ENCODE measurements around the gene LRRC8A. TPM values are rescaled to one million over a fixed set of nuclear protein-coding genes. Genes with fewer than 3 reads are reported as not detected.

Gene LRRC8A
- polyA plus RNA-seq, 1 of the 3 experiments (the other 2 are of a cell fraction) = 30.4 TPM

DNA sequence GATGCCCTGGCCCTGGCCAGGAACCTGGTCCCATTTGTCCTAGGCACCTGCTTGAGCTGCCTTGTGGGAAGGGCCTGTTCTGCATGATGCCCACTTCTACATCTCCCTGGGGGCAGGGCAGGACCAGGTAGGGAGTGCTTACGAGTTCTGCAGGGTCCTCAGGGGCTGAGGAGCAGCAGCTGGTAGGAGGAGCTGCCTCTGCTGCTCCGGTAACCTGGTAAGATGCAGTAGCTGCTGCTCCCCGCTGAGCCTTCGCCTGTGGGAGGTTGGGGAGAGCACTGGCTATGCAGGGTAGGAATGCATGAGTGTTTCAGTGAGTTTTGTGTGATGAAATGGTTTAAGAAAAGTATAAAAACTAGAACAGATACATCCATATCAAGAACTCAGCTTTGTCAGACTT is 13.6 kb downstream of the LRRC8A start:
- Histone ChIP-seq H3F3A (replicated peaks; ENCODE audit: insufficient read depth) (peaks cover 6% of the 10 kb centered on the region), H3K4me1 (ENCODE audit: control insufficient read depth in 1 of 2, insufficient read depth in 2 of 2, low read depth in 1 of 2, low read length in 1 of 2) (peaks cover 2 to 15% of the 10 kb centered on the region in 2 experiments; a peak in 3 of 4 replicates), H3K9me2 (no peaks in the 10 kb centered on the region), H3K79me2 (ENCODE audit: insufficient read depth) (peaks cover 93% of the 10 kb centered on the region), H3K9me3 (no peaks in the 10 kb centered on the region), H3K4me2 (no peak overlapping the region), H3K4me3 (ENCODE audit: low read depth in 2 of 2, low read length in 1 of 2) (no peak overlapping the region), H3K27me3 (ENCODE audit: insufficient read depth) (no peaks in the 10 kb centered on the region), H3K36me3 (replicated peaks in 1 of 2; ENCODE audit: control insufficient read depth in 1 of 2, insufficient read depth in 2 of 2, low read length in 1 of 2) (peaks cover 4 to 35% of the 10 kb centered on the region in 2 experiments), H4K20me1 (ENCODE audit: insufficient read depth) (no peaks in the 10 kb centered on the region), H2AFZ (ENCODE audit: low read depth) (no peak overlapping the region), H3K27ac (ENCODE audit: low read depth in 2 of 2, low read length in 1 of 2) (no peak overlapping the region), H3K9ac (no peak overlapping the region)
- no peak for DNase-seq
- ChIA-PET POLR2A (no interaction called here), CTCF (no interaction called here)
- WGBS (ENCODE audit: low lambda C conversion rate) = 97% methylated on average over 4 of the region's 4 CpGs
- TF ChIP-seq GABPA (IDR thresholded peaks at IDR 0.05; ENCODE audit: low read depth) (no peak), CHD2 (IDR thresholded peaks at IDR 0.05; ENCODE audit: low read length, partially characterized antibody) (no peak), SMC3 (IDR thresholded peaks at IDR 0.05; ENCODE audit: low read depth, low read length) (no peak)

DNA sequence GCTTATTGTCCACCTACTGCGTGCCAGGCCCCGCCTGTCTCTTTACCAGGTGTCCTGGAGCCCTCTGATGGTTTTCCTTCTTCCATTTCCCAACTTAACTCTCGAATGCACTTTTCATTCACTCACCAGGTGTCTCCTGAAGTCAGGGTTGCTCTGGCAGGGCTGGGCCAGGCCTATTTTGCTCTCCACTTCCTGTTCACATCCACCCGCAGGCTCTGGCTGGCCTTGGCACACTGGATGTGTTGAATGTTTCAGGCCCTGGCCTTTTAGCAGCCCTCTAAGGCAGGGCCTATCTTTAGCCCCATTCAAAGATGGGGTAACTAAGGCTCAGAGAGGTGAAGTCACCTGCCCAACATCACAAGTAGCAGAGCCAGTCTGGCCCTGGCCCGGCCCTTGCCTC is 16.4 kb downstream of the LRRC8A start:
- H4K20me1 ChIP-seq (ENCODE audit: insufficient read depth) = no peaks in the 10 kb centered on the region
- H3K4me1 ChIP-seq (ENCODE audit: control insufficient read depth in 1 of 2, insufficient read depth in 2 of 2, low read depth in 1 of 2, low read length in 1 of 2) = peaks cover 0 to 5% of the 10 kb centered on the region in 2 experiments; a peak in 1 of 4 replicates
- H3K4me3 ChIP-seq (ENCODE audit: low read depth in 2 of 2, low read length in 1 of 2) = no peak overlapping the region
- TF ChIP-seq EP300 (IDR thresholded peaks at IDR 0.05; ENCODE audit: borderline replicate concordance in 1 of 2, low read depth in 1 of 2, low read length in 1 of 2) (no peak), NRF1 (IDR thresholded peaks at IDR 0.05; ENCODE audit: low read depth, low read length) (no peak), TEAD4 (IDR thresholded peaks at IDR 0.05; ENCODE audit: borderline replicate concordance, insufficient read depth) (no peak), ELF1 (IDR thresholded peaks at IDR 0.05) (no peak), SMC3 (IDR thresholded peaks at IDR 0.05; ENCODE audit: low read depth, low read length) (no peak), FOXM1 (IDR thresholded peaks at IDR 0.05; ENCODE audit: low read depth) (no peak), EZH2phosphoT487 (IDR thresholded peaks at IDR 0.05; ENCODE audit: borderline replicate concordance, low read depth) (no peak), MXI1 (IDR thresholded peaks at IDR 0.05; ENCODE audit: low read depth, low read length) (no peak)
- TF ChIP-seq, protein P1, sequence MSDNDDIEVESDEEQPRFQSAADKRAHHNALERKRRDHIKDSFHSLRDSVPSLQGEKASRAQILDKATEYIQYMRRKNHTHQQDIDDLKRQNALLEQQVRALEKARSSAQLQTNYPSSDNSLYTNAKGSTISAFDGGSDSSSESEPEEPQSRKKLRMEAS (IDR thresholded peaks at IDR 0.05; ENCODE audit: low read depth) = no peak
- TF ChIP-seq, protein P2, sequence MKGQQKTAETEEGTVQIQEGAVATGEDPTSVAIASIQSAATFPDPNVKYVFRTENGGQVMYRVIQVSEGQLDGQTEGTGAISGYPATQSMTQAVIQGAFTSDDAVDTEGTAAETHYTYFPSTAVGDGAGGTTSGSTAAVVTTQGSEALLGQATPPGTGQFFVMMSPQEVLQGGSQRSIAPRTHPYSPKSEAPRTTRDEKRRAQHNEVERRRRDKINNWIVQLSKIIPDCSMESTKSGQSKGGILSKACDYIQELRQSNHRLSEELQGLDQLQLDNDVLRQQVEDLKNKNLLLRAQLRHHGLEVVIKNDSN (IDR thresholded peaks at IDR 0.05; ENCODE audit: borderline replicate concordance, low read depth) = no peak
- H3K9me3 ChIP-seq = no peaks in the 10 kb centered on the region
- ChIA-PET CTCF (interaction anchor here (0.9 to 1.0 kb wide), 2 partner anchors 29 to 30 kb away, joined by 3 read pairs; no protein-coding TSS in a partner anchor), POLR2A (no interaction called here)
- 93% methylated on average over 4 of the region's 5 CpGs for WGBS (ENCODE audit: low lambda C conversion rate)
- no peaks in the 10 kb centered on the region for H3K9me2 ChIP-seq
- no peak overlapping the region for H3K9ac ChIP-seq
- no peak overlapping the region for H2AFZ ChIP-seq (ENCODE audit: low read depth)
- peaks cover 4 to 28% of the 10 kb centered on the region in 2 experiments for H3K36me3 ChIP-seq (replicated peaks in 1 of 2; ENCODE audit: control insufficient read depth in 1 of 2, insufficient read depth in 2 of 2, low read length in 1 of 2)
- H3K27me3 ChIP-seq (ENCODE audit: insufficient read depth) = no peaks in the 10 kb centered on the region
- peaks cover 1% of the 10 kb centered on the region for H3F3A ChIP-seq (replicated peaks; ENCODE audit: insufficient read depth)
- no peak for DNase-seq
- H3K79me2 ChIP-seq (ENCODE audit: insufficient read depth) = peaks cover 85% of the 10 kb centered on the region; the same call in 1 of the 2 replicates
- no peak overlapping the region for H3K27ac ChIP-seq (ENCODE audit: low read depth in 2 of 2, low read length in 1 of 2)
- no peak overlapping the region for H3K4me2 ChIP-seq
